NCI-H128 (cell line): ENCODE results near the gene CENPT.
A peak's percentile ranks its signal among the peaks of the same experiment; 100 is the strongest.

Experiments used
- DNase-seq: peaks from one replicate; lab custom pipeline; 2025; ENCODE audit not compliant: unreplicated experiment; lab: John Stamatoyannopoulos, UW

CENPT gene

GRCh38 chr16:67847064-67847861 is at the start of gene CENPT:
Gene CENPT (minus strand): TSS chr16:67847693. CDS start chr16:67833859, 13,834 bp downstream.
- DNase-seq, result no peak

- no peak for DNase-seq
Measured at GRCh38 chr16:67897231-67897630, 49.7 kb upstream of the CENPT start.

GRCh38 chr16:67893743-67894399 is 46.4 kb upstream of the CENPT start:
- DNase-seq, result no peak

GRCh38 chr16:67892899-67893742 is 45.6 kb upstream of the CENPT start, which contains the start of gene PSKH1:
Gene PSKH1 (plus strand): TSS chr16:67893254. CDS start chr16:67908750, 15,496 bp downstream.
- DNase-seq, result peak; percentile 76

GRCh38 chr16:67892375-67892774 is 44.9 kb upstream of the CENPT start:
- DNase-seq, result no peak

GRCh38 chr16:67888331-67888730 is 40.8 kb upstream of the CENPT start:
- no peak for DNase-seq

GRCh38 chr16:67886387-67886786 is 38.9 kb upstream of the CENPT start:
- no peak for DNase-seq

- DNase-seq, result no peak
Measured at GRCh38 chr16:67885976-67886375, 38.5 kb upstream of the CENPT start.

GRCh38 chr16:67885545-67885944 is 38.1 kb upstream of the CENPT start:
- no peak for DNase-seq

GRCh38 chr16:67884684-67885083 is 37.2 kb upstream of the CENPT start, which contains the start of gene NRN1L:
Gene NRN1L (plus strand): TSS chr16:67884885. CDS start chr16:67884904, 19 bp downstream.
- no peak for DNase-seq

GRCh38 chr16:67883872-67884261 is 36.4 kb upstream of the CENPT start:
- no peak for DNase-seq

GRCh38 chr16:67883146-67883871 is 35.8 kb upstream of the CENPT start:
- no peak for DNase-seq

GRCh38 chr16:67882374-67883145 is 35.1 kb upstream of the CENPT start:
- DNase-seq, result no peak

GRCh38 chr16:67881621-67882161 is 34.2 kb upstream of the CENPT start:
- DNase-seq, result no peak

- no peak for DNase-seq
Measured at GRCh38 chr16:67880584-67880983, 33.1 kb upstream of the CENPT start.

- no peak for DNase-seq
Measured at GRCh38 chr16:67879936-67880335, 32.4 kb upstream of the CENPT start.

- no peak for DNase-seq
Measured at GRCh38 chr16:67879462-67879861, 32.0 kb upstream of the CENPT start.

- DNase-seq, result no peak
Measured at GRCh38 chr16:67878846-67879245, 31.4 kb upstream of the CENPT start.

GRCh38 chr16:67878232-67878631 is 30.7 kb upstream of the CENPT start:
- DNase-seq, result no peak

- no peak for DNase-seq
Measured at GRCh38 chr16:67877064-67877463, 29.6 kb upstream of the CENPT start.
